ENCODE results near the gene GLIS1. TPM values are rescaled to one million over a fixed set of nuclear protein-coding genes. Genes with fewer than 3 reads are reported as not detected.
"Not testable (repeated sequence)": the region's sequence is repeated elsewhere in the genome, so short reads cannot be mapped to it uniquely, and the experiment has no call there.

GLIS1 gene
- total RNA-seq, 1 experiment from 2014 or later, result 0.13 TPM

DNA sequence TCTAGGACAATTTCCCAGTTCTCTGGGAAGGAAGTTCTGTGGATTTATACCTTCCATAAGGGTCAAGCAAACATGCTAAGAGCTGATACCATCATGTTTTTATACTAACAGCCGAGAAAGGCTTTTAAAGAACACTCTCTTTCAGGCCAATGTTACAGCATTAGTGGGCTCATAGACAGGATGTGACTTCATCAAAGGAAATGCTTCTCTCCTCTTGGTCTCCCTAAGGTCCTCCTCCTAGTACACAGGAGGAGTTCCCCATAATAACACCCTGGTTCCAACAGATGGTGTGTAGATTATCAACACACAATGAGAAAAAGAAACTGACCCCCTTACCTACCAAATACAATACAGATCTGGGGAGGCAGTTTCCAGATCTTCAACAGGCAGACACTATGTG is 26.7 kb upstream of the GLIS1 start:
- CTCF ChIA-PET, result no interaction called here
- DNase-seq (ENCODE audit: low spot score), result peak; percentile 23
- Histone ChIP-seq H3K36me3 (ENCODE audit: insufficient read depth, low read length, poor library complexity, severe bottlenecking) (no peaks in the 10 kb centered on the region), H3K27me3 (replicated peaks; ENCODE audit: insufficient read depth, low read depth, low read length, poor library complexity) (no peaks in the 10 kb centered on the region), H3K4me1 (ENCODE audit: insufficient read depth, low read length, poor library complexity, severe bottlenecking) (peaks cover 4% of the 10 kb centered on the region), H3K27ac (ENCODE audit: low read depth, low read length, poor library complexity, severe bottlenecking) (no peak overlapping the region), H3K4me3 (ENCODE audit: low read depth, low read length, poor library complexity, severe bottlenecking) (no peak overlapping the region), H3K9me3 (ENCODE audit: low read depth, low read length, poor library complexity, severe bottlenecking) (no peaks in the 10 kb centered on the region)
- BruUV-seq (replicated peaks), result TSS peak; percentile 28
- TF ChIP-seq CTCF (conservative IDR thresholded peaks at IDR 0.05; ENCODE audit: low read depth, low read length) (no peak), EZH2 (IDR thresholded peaks at IDR 0.05; ENCODE audit: borderline replicate concordance, low read depth, low read length, poor library complexity, severe bottlenecking) (no peak)
- POLR2A ChIA-PET (ENCODE audit: low non-redundant PET), result no interaction called here
- intact Hi-C loops (cut with micrococcal nuclease; ENCODE audit: unreplicated experiment), result no loop called here

GRCh38 chr1:53763911-53764310 is 24.9 kb upstream of the GLIS1 start:
- ChIA-PET CTCF (no interaction called here), POLR2A (ENCODE audit: low non-redundant PET) (interaction anchor here (0.7 kb wide), 1 partner anchor 11 kb away, joined by 3 read pairs; no protein-coding TSS in a partner anchor)
- H3K27me3 ChIP-seq (replicated peaks; ENCODE audit: insufficient read depth, low read depth, low read length, poor library complexity), result no peaks in the 10 kb centered on the region
- intact Hi-C loops (cut with micrococcal nuclease; ENCODE audit: unreplicated experiment), result no loop called here
- TF ChIP-seq EZH2 (IDR thresholded peaks at IDR 0.05; ENCODE audit: borderline replicate concordance, low read depth, low read length, poor library complexity, severe bottlenecking), result no peak
- TF ChIP-seq CTCF (conservative IDR thresholded peaks at IDR 0.05; ENCODE audit: low read depth, low read length), result no peak
- no TSS peak for BruUV-seq (replicated peaks)
- no peak overlapping the region for H3K27ac ChIP-seq (ENCODE audit: low read depth, low read length, poor library complexity, severe bottlenecking)
- H3K36me3 ChIP-seq (ENCODE audit: insufficient read depth, low read length, poor library complexity, severe bottlenecking), result no peaks in the 10 kb centered on the region
- H3K9me3 ChIP-seq (ENCODE audit: low read depth, low read length, poor library complexity, severe bottlenecking), result no peaks in the 10 kb centered on the region
- no peak overlapping the region for H3K4me3 ChIP-seq (ENCODE audit: low read depth, low read length, poor library complexity, severe bottlenecking)
- H3K4me1 ChIP-seq (ENCODE audit: insufficient read depth, low read length, poor library complexity, severe bottlenecking), result peaks cover 4% of the 10 kb centered on the region
- no peak for DNase-seq (ENCODE audit: low spot score)

DNA sequence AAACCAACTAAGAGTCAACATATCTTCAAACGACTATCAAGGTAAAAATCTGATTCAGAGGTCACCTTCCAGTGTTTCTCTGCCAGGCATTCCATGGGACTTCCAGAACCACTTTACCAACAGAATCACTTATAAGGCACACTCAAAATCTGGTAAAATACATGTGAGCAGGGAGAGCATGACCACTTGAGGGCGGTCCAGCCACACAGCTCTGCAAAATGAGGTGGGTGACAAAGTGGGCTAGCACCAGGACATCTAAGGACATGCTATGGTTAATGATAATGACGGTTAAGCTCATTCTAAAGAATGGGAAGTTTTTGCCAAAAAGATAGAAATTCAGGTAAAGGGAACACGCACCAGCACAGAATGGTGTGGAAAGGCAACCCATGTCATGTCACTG is 24.5 kb upstream of the GLIS1 start:
- CTCF ChIA-PET, result no interaction called here
- H3K4me1 ChIP-seq (ENCODE audit: insufficient read depth, low read length, poor library complexity, severe bottlenecking), result peaks cover 4% of the 10 kb centered on the region
- H3K9me3 ChIP-seq (ENCODE audit: low read depth, low read length, poor library complexity, severe bottlenecking), result no peaks in the 10 kb centered on the region
- no peaks in the 10 kb centered on the region for H3K36me3 ChIP-seq (ENCODE audit: insufficient read depth, low read length, poor library complexity, severe bottlenecking)
- no TSS peak for BruUV-seq (replicated peaks)
- H3K27me3 ChIP-seq (replicated peaks; ENCODE audit: insufficient read depth, low read depth, low read length, poor library complexity), result no peaks in the 10 kb centered on the region
- no peak for DNase-seq (ENCODE audit: low spot score)
- POLR2A ChIA-PET (ENCODE audit: low non-redundant PET), result interaction anchor here (0.7 kb wide), 1 partner anchor 10 kb away, joined by 3 read pairs; no protein-coding TSS in a partner anchor
- H3K27ac ChIP-seq (ENCODE audit: low read depth, low read length, poor library complexity, severe bottlenecking), result no peak overlapping the region
- intact Hi-C loops (cut with micrococcal nuclease; ENCODE audit: unreplicated experiment), result no loop called here
- TF ChIP-seq EZH2 (IDR thresholded peaks at IDR 0.05; ENCODE audit: borderline replicate concordance, low read depth, low read length, poor library complexity, severe bottlenecking) (no peak), CTCF (conservative IDR thresholded peaks at IDR 0.05; ENCODE audit: low read depth, low read length) (no peak)
- H3K4me3 ChIP-seq (ENCODE audit: low read depth, low read length, poor library complexity, severe bottlenecking), result no peak overlapping the region

DNA sequence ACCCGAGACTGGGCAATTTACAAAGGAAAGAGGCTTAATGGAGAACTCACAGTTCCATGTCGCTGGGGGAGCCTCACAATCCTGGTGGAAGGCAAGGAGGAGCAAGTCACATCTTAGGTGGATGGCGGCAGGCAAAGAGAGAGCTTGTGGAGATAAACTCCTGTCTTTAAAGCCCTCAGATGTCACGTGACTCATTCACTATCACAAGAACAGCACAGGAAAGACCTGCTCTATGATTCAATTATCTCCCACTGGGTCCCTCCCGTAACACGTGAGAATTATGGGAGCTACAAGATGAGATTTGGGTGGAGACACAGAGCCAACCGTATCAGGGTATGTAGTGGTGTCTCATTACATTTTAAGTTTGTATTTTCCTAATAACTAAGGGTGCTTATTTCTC is 21.5 kb upstream of the GLIS1 start:
- H3K4me3 ChIP-seq (ENCODE audit: low read depth, low read length, poor library complexity, severe bottlenecking); intact Hi-C loops (cut with micrococcal nuclease; ENCODE audit: unreplicated experiment); H3K27ac ChIP-seq (ENCODE audit: low read depth, low read length, poor library complexity, severe bottlenecking); H3K36me3 ChIP-seq (ENCODE audit: insufficient read depth, low read length, poor library complexity, severe bottlenecking); CTCF ChIA-PET; BruUV-seq (replicated peaks); H3K27me3 ChIP-seq (replicated peaks; ENCODE audit: insufficient read depth, low read depth, low read length, poor library complexity); POLR2A ChIA-PET (ENCODE audit: low non-redundant PET); H3K4me1 ChIP-seq (ENCODE audit: insufficient read depth, low read length, poor library complexity, severe bottlenecking); H3K9me3 ChIP-seq (ENCODE audit: low read depth, low read length, poor library complexity, severe bottlenecking); DNase-seq (ENCODE audit: low spot score): not testable (repeated sequence)

All from A673 (cell line).